Testis (tissue), 3 donors: Measurements from ENCODE around the gene HSD17B8. TPM values are rescaled to one million over a fixed set of nuclear protein-coding genes. Genes with fewer than 3 reads are reported as not detected.
A peak's percentile ranks its signal among the peaks of the same experiment; 100 is the strongest.

ENCODE experiments used
- DNase-seq: peaks from one replicate; pipeline ENCODE4 v3.0.0-alpha.2; 2019
- H3K27ac ChIP-seq, 2 donors: fragments of 200-600 bp; sonication (generic); one replicate each; pipeline ENCODE4 v1.5.1; 2019
- H3K27me3 ChIP-seq: fragments of 200-600 bp; sonication (generic); one replicate; pipeline ENCODE4 v1.5.1; 2019
- H3K36me3 ChIP-seq: fragments of 200-600 bp; sonication (generic); one replicate; pipeline ENCODE4 v1.5.1; 2017; ENCODE audit warnings: low read depth; ENCODE audit errors: missing control alignments
- H3K4me1 ChIP-seq: fragments of 200-600 bp; sonication (generic); one replicate; pipeline ENCODE4 v1.5.1; 2019
- H3K4me3 ChIP-seq, 2 donors: fragments of 200-600 bp; sonication (generic); one replicate each; pipeline ENCODE4 v1.5.1; 2017 to 2019
- H3K9me3 ChIP-seq: fragments of 200-600 bp; sonication (generic); one replicate; pipeline ENCODE4 v1.5.1; 2017
- CTCF ChIP-seq, 3 experiments: fragments of 450-650 bp in 2 of 3; fragments of 200-600 bp in 1 of 3; sonication (generic) in 1 of 3; IDR thresholded peaks; one replicate each; pipeline ENCODE4 v1.5.1; 2016 to 2019; ENCODE audit warnings: antibody characterized with exemption in 3 of 3, mild to moderate bottlenecking in 2 of 3, moderate library complexity in 1 of 3
- POLR2A ChIP-seq: fragments of 450-650 bp; IDR thresholded peaks from one replicate; pipeline ENCODE4 v1.6.1; 2017; ENCODE audit warnings: antibody characterized with exemption, mild to moderate bottlenecking, moderate library complexity
- WGBS, 2 donors: methylation state at CpG; one replicate each; pipeline ENCODE4 v1.1.5; 2018; 5-methylcytosine and 5-hydroxymethylcytosine counted together
- intact Hi-C: fragments of 100-400 bp; cut with DNase I; formaldehyde crosslinking; loops from one replicate; pipeline ENCODE4 v1.15.1; 2023; ENCODE audit warnings: low total_unique reads
- polyA plus RNA-seq: library from polyadenylated mRNA; stranded (reverse); fragments of 350-450 nt; fragmentation: Illumina TruSeq; extraction: RNeasy Lipid Tissue Mini Kit (QIAGEN cat#74804); gene quantifications from one replicate; pipeline ENCODE4 v1.2.3, GENCODE V29; 2014; ENCODE audit warnings: low read depth, low replicate concordance; ENCODE audit not compliant: insufficient read depth
- total RNA-seq, 2 donors: library from RNA; depleted of rRNA; stranded (reverse); fragments of >200 nt; gene quantifications; one replicate each; pipeline ENCODE4 v1.2.3, GENCODE V29; 2016

The HSD17B8 gene
- total and polyA plus RNA-seq, 3 donors from 2014 or later: 11.2 to 26.3 (median 25.4) TPM

GRCh38 chr6:33192671-33193602 is 11.5 kb upstream of the HSD17B8 start:
- intact Hi-C loops: no loop called here
- H3K27ac ChIP-seq: no peak overlapping the region
- 1% methylated on average over 21 to 72 of the region's 72 CpGs for WGBS, 2 donors

GRCh38 chr6:33193619-33194018 is 10.8 kb upstream of the HSD17B8 start:
- H3K4me1 ChIP-seq: peaks cover 24% of the 10 kb centered on the region
- no peak for TF ChIP-seq POLR2A
- no peak for TF ChIP-seq CTCF (IDR thresholded peaks at IDR 0.05)
- H3K27ac ChIP-seq: no peak overlapping the region
- WGBS, 2 donors: 29 to 43% methylated on average over 6 of the region's 6 CpGs
- H3K4me3 ChIP-seq: no peak overlapping the region
- intact Hi-C loops: no loop called here
- no peak for DNase-seq
- H3K27me3 ChIP-seq: no peaks in the 10 kb centered on the region
- H3K9me3 ChIP-seq: no peaks in the 10 kb centered on the region
- no peaks in the 10 kb centered on the region for H3K36me3 ChIP-seq

More at GRCh38 chr6:33192671-33193602, 11.5 kb upstream of the HSD17B8 start:
- no peaks in the 10 kb centered on the region for H3K9me3 ChIP-seq
- H3K4me3 ChIP-seq: peak overlapping the region; percentile 40 to 41
- no peak for TF ChIP-seq CTCF (IDR thresholded peaks at IDR 0.05)
- no peak for TF ChIP-seq POLR2A
- no peaks in the 10 kb centered on the region for H3K36me3 ChIP-seq
- no peaks in the 10 kb centered on the region for H3K27me3 ChIP-seq
- DNase-seq: peak; percentile 41
- H3K4me1 ChIP-seq: peaks cover 21% of the 10 kb centered on the region

GRCh38 chr6:33194431-33194979 is 9.9 kb upstream of the HSD17B8 start:
- H3K36me3 ChIP-seq: no peaks in the 10 kb centered on the region
- intact Hi-C loops: no loop called here
- H3K27ac ChIP-seq: no peak overlapping the region
- WGBS, 2 donors: 70 to 75% methylated on average over 8 of the region's 8 CpGs
- H3K4me3 ChIP-seq: no peak overlapping the region
- no peak for TF ChIP-seq POLR2A
- DNase-seq: no peak
- peaks cover 30% of the 10 kb centered on the region for H3K4me1 ChIP-seq
- H3K9me3 ChIP-seq: no peaks in the 10 kb centered on the region
- H3K27me3 ChIP-seq: no peaks in the 10 kb centered on the region

- Histone ChIP-seq H3K9me3 (no peaks in the 10 kb centered on the region), H3K36me3 (no peaks in the 10 kb centered on the region), H3K4me3 (no peak overlapping the region), H3K27ac (no peak overlapping the region), H3K4me1 (peaks cover 30% of the 10 kb centered on the region), H3K27me3 (no peaks in the 10 kb centered on the region)
- WGBS, 2 donors: 80% methylated on average over 13 to 15 of the region's 15 CpGs
- DNase-seq: peak; percentile 21
- intact Hi-C loops: no loop called here
- no peak for TF ChIP-seq CTCF (IDR thresholded peaks at IDR 0.05)
- TF ChIP-seq POLR2A: no peak
Measured at GRCh38 chr6:33195304-33196165, 8.9 kb upstream of the HSD17B8 start.
